T47D (cell line): ENCODE data around the gene EFHC1.

Experiments
- DNase-seq, 2 experiments: peaks; one replicate each; pipeline versions ENCODE4 v3.0.0 to v3.0.0-alpha.2; 2011 to 2012; ENCODE audit warnings: low read depth in 1 of 2, low spot score in 1 of 2
- JUND ChIP-seq: IDR thresholded peaks from 2 replicates; pipeline ENCODE4 v1.6.1; 2012; ENCODE audit warnings: low read depth
- in situ Hi-C: cut with HindIII; loops from 2 replicates; pipeline ENCODE4 v1.10.0; 2016; ENCODE audit warnings: low sequenced_read_pairs, low pct_unique_long_range_greater_than_20kb

The EFHC1 gene

GRCh38 chr6:52537001-52537753 lies 117.0 kb downstream of the EFHC1 start:
- TF ChIP-seq JUND = no peak
- in situ Hi-C loops = no loop called here
- DNase-seq = no peak

DNA sequence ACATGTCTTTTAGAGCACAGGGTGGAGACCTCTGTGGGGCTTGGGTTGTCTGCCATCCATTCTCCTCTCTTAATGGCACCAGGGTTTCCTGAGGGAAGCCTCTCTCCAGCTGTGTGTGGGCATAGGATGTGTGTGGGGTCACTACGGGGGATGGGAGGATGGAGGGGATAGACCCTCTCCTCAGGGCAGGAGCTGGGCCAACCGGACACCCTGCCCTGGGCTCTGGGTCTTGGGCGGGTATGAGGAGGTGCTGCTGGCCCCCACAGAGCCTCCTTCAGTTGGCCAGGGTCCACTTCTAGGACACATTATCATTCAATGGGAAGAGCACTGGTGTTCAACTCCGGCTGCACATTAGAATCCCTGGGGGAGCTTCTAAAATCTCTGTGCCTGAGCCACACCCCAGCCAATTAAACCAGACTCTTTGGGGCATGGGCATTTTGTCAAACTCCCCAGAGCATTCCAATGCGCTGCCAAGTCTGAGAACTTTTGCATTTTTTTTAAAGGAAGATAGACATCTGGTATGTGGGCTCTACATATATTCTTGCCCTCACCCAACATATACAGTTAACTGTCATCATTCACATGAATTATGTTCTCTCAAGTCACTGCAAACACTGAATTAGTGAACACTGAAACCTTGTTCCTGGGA lies 118.2 kb downstream of the EFHC1 start:
- peak; percentile 39 to 84 for DNase-seq
- no peak for TF ChIP-seq JUND
- in situ Hi-C loops = no loop called here

GRCh38 chr6:52538901-52539354 lies 118.8 kb downstream of the EFHC1 start:
- in situ Hi-C loops = no loop called here
- no peak for DNase-seq

GRCh38 chr6:52539607-52540006 lies 119.5 kb downstream of the EFHC1 start:
- in situ Hi-C loops = no loop called here
- no peak for TF ChIP-seq JUND
- no peak for DNase-seq

More at GRCh38 chr6:52538901-52539354, 118.8 kb downstream of the EFHC1 start:
- TF ChIP-seq JUND = no peak

- no peak for TF ChIP-seq JUND
- in situ Hi-C loops = no loop called here
- DNase-seq = no peak
Observed at GRCh38 chr6:52540286-52540902, 120.3 kb downstream of the EFHC1 start.

- no peak for DNase-seq
- in situ Hi-C loops = no loop called here
- TF ChIP-seq JUND = no peak
Observed at GRCh38 chr6:52541135-52541534, 121.0 kb downstream of the EFHC1 start.

DNA sequence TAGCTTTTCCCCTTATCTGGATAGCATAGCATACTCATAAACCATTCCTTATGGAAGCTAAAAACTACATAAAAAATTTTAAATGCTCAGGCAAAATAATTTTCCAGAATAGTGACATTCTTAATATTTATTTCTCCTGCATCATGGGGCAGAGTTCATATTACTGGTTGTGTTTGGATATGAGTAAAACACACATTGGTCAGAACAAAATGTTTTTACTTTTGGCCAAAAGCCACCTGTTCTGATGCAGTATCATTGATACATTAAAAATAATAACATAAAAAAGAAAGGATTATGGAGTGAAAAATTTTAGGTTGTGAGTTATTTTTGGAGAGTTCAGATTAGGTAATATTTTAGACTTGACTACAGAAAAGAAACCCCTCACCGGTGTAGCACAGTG lies 123.1 kb downstream of the EFHC1 start:
- in situ Hi-C loops = no loop called here
- no peak for TF ChIP-seq JUND
- no peak for DNase-seq

GRCh38 chr6:52543729-52544601 lies 123.8 kb downstream of the EFHC1 start:
- DNase-seq = peak in 1 of 2 experiments; percentile 24
- in situ Hi-C loops = no loop called here
- TF ChIP-seq JUND = no peak

DNA sequence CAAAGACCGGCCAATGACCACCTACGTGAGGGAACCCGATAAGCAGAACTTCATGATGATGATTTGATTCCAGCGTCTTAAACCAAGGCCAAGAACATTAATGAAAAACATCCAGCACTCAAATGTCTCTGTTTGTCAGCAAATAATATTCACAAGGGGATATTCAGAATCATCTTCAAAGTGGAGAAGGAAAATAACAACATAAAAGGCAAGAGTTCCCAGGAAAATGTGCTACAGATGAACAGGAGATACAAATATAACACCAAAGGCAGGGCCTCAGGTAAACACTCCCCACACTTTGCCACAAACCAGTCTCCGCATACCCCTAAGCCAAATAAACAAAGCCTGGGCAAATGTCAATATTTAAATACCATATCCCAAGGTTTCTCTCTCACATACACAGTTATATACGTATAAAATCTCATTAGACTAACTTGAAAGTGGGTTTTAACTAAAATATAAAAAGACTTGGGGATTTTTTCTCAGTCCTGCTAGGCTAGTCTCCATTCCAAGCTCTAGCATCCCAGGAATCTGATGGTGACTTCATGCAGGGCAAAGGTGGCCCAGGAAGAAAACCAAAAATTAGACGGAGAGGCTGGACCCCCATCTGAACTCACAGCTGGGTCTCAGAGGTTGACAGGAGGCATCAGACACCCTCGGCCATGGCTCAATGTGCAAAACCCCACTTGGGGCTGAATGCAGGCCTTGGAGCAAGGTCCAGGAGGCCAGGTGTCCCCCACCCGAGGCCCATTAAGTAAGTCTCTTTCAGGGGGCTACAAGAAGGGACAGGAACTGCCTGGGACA lies 124.7 kb downstream of the EFHC1 start:
- peak; percentile 50 for TF ChIP-seq JUND
- DNase-seq = peak in 1 of 2 experiments; percentile 62
- in situ Hi-C loops = no loop called here

GRCh38 chr6:52545406-52546119 lies 125.4 kb downstream of the EFHC1 start:
- in situ Hi-C loops = no loop called here
- DNase-seq = peak in 1 of 2 experiments; percentile 13
- TF ChIP-seq JUND = no peak

DNA sequence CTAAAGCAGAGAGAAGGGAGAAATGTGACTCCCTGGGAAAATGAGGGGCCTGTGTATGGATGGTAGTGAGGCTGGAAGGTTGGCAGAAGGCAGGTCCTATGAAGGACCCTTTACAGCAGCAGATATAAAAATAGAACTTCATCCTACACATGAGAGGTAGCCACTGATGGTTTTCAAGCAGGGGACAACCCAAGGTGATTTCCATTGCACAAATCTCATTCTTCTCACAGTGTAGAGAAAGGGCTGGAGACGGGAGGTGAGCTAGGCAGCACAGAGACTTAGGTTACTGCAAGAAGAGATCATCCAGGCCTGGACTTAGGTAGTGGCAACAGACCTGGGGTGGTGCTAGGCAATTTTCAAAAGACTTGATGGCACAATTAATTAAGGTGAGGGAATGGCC lies 126.0 kb downstream of the EFHC1 start:
- no peak for TF ChIP-seq JUND
- no peak for DNase-seq
- in situ Hi-C loops = no loop called here

GRCh38 chr6:52546678-52547077 lies 126.5 kb downstream of the EFHC1 start:
- in situ Hi-C loops = no loop called here
- no peak for TF ChIP-seq JUND
- peak in 1 of 2 experiments; percentile 59 for DNase-seq
